Endothelial cell of umbilical vein (primary cell): ENCODE results near the gene TGFB1.
A peak's percentile ranks its signal among the peaks of the same experiment; 100 is the strongest.

Experiments
- EZH2 ChIP-seq: IDR thresholded peaks from 2 replicates; pipeline ENCODE4 v1.6.1; 2012; ENCODE audit warnings: borderline replicate concordance, low read depth, mild to moderate bottlenecking, moderate library complexity, low read length, inconsistent platforms; ENCODE audit not compliant: severe bottlenecking
- FOS ChIP-seq: IDR thresholded peaks from 2 replicates; pipeline ENCODE4 v1.6.1; 2011; ENCODE audit warnings: mild to moderate bottlenecking, low read length, moderate library complexity, borderline replicate concordance; ENCODE audit not compliant: insufficient read depth
- JUN ChIP-seq: IDR thresholded peaks from 2 replicates; pipeline ENCODE4 v1.6.1; 2011; ENCODE audit warnings: borderline replicate concordance, low read depth; ENCODE audit not compliant: insufficient read length, insufficient read depth
- POLR2A ChIP-seq: IDR thresholded peaks from 2 replicates; pipeline ENCODE4 v1.6.1; 2012; ENCODE audit warnings: low read depth, mild to moderate bottlenecking, control low read depth, low read length
- POLR2AphosphoS5 ChIP-seq: IDR thresholded peaks from 2 replicates; pipeline ENCODE4 v1.6.1; 2012; ENCODE audit warnings: low read depth, mild to moderate bottlenecking, control low read depth, low read length, moderate library complexity; ENCODE audit not compliant: insufficient read depth
- TF ChIP-seq, protein P1 (sequence below), 2 donors: IDR thresholded peaks; 1 replicate in 1 of 2; 2 replicates in 1 of 2; pipeline ENCODE4 v1.5.1; 2011; ENCODE audit warnings: low read length in 2 of 2, mild to moderate bottlenecking in 2 of 2, moderate library complexity in 2 of 2, control low read depth in 1 of 2, inconsistent platforms in 1 of 2, low read depth in 1 of 2; ENCODE audit not compliant: insufficient read depth in 1 of 2; ENCODE audit errors: extremely low read depth in 1 of 2

DNA sequence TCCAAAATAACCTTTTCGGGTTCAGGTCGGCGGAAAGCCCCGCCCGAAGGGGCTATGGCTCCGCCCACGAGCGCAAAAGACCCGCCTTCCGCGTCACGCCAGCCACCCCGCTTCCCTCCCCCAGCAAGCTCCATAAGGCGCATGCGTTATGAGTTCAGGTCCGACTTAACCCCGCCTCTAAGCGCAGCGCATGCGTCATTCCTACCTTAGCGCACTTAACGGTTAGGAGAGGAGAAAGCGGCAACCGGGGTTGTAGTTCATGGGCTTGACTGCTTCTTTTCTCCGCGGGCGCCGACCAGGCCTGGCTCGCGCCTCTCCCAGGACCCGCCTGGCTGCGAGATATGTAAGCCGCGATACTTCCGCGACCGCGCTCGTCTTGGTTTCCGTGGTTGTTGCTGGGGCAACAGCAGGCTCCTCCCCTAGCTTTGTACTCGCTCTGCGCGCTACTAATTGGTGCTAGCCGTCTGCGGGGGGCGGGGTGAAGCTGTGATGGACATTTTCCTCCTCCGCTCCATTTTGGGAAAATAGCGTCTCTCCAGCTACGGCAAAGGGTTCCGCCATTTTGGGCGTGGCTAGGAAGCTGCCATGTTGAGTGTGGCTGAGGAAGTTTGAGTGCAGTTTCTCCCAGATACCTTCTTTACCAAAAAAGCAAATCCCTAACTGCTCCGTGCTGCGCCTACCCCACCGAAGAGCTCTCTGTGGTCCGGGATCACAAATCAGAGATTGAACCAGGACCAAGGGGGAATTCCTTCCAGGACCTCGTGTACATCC is 10.2 kb upstream of the TGFB1 start, which contains the start of gene B9D2:
- peak; percentile 91 for TF ChIP-seq POLR2A
- TF ChIP-seq, protein P1, sequence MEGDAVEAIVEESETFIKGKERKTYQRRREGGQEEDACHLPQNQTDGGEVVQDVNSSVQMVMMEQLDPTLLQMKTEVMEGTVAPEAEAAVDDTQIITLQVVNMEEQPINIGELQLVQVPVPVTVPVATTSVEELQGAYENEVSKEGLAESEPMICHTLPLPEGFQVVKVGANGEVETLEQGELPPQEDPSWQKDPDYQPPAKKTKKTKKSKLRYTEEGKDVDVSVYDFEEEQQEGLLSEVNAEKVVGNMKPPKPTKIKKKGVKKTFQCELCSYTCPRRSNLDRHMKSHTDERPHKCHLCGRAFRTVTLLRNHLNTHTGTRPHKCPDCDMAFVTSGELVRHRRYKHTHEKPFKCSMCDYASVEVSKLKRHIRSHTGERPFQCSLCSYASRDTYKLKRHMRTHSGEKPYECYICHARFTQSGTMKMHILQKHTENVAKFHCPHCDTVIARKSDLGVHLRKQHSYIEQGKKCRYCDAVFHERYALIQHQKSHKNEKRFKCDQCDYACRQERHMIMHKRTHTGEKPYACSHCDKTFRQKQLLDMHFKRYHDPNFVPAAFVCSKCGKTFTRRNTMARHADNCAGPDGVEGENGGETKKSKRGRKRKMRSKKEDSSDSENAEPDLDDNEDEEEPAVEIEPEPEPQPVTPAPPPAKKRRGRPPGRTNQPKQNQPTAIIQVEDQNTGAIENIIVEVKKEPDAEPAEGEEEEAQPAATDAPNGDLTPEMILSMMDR (IDR thresholded peaks at IDR 0.05; ENCODE audit: extremely low read depth in 1 of 2, insufficient read depth in 1 of 2, low read depth in 1 of 2, low read length in 2 of 2): no peak
- no peak for TF ChIP-seq JUN
- TF ChIP-seq POLR2AphosphoS5: peak; percentile 74
- no peak for TF ChIP-seq EZH2
- TF ChIP-seq FOS: no peak
